Measurements from ENCODE around the gene MLYCD. TPM values are rescaled to one million over a fixed set of nuclear protein-coding genes. Genes with fewer than 3 reads are reported as not detected.

The MLYCD gene
- total and polyA plus RNA-seq, 10 of the 15 experiments (the other 5 are each of a cell fraction or from before 2014, with no cell fraction given), result 0.21 to 3.7 (median 1.7) TPM

GRCh38 chr16:83915491-83915890 is 16.6 kb downstream of the MLYCD start:
- DNase-seq (ENCODE audit: low read depth, low spot score), result no peak
- no peaks in the 10 kb centered on the region for H3K9me3 ChIP-seq (replicated peaks; ENCODE audit: control insufficient read depth, insufficient read depth, low read length)
- in situ Hi-C loops (cut with MboI) (no loop called here), intact Hi-C loops (cut with micrococcal nuclease; ENCODE audit: unreplicated experiment) (no loop called here)
- 98% methylated on average over 14 of the region's 14 CpGs for WGBS (ENCODE audit: insufficient coverage, insufficient replicate concordance, low lambda C conversion rate, missing lambda C conversion rate)
- no peak for FAIRE-seq
- H3K27ac ChIP-seq (ENCODE audit: control insufficient read depth, insufficient read depth), result no peak overlapping the region
- H3K9ac ChIP-seq (ENCODE audit: control insufficient read depth, insufficient read depth, low read length), result no peak overlapping the region
- ChIA-PET RAD21 (ENCODE audit: unreplicated experiment) (no interaction called here), SMC1A (ENCODE audit: uncharacterized antibody, unreplicated experiment) (no interaction called here), CTCF (no interaction called here), POLR2A (no interaction called here)
- H3K79me2 ChIP-seq (ENCODE audit: control insufficient read depth, insufficient read depth, low read length), result no peaks in the 10 kb centered on the region
- no peaks in the 10 kb centered on the region for H4K20me1 ChIP-seq (ENCODE audit: control insufficient read depth, insufficient read depth)
- TF ChIP-seq RAD51 (IDR thresholded peaks at IDR 0.05), result no peak
- TF ChIP-seq RCOR1 (conservative IDR thresholded peaks at IDR 0.05; ENCODE audit: low read depth, low read length), result no peak
- TF ChIP-seq, protein P1, sequence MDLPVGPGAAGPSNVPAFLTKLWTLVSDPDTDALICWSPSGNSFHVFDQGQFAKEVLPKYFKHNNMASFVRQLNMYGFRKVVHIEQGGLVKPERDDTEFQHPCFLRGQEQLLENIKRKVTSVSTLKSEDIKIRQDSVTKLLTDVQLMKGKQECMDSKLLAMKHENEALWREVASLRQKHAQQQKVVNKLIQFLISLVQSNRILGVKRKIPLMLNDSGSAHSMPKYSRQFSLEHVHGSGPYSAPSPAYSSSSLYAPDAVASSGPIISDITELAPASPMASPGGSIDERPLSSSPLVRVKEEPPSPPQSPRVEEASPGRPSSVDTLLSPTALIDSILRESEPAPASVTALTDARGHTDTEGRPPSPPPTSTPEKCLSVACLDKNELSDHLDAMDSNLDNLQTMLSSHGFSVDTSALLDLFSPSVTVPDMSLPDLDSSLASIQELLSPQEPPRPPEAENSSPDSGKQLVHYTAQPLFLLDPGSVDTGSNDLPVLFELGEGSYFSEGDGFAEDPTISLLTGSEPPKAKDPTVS (IDR thresholded peaks at IDR 0.05; ENCODE audit: low read depth, low read length), result no peak
- peaks cover 3 to 27% of the 10 kb centered on the region in 2 experiments; a peak in 2 of 4 replicates for H3K36me3 ChIP-seq (ENCODE audit: control insufficient read depth in 2 of 2, insufficient read depth in 2 of 2, low read length in 1 of 2)
- no peak overlapping the region for H3K4me3 ChIP-seq
- H3K4me1 ChIP-seq (ENCODE audit: control insufficient read depth, insufficient read depth, low read length), result no peaks in the 10 kb centered on the region
- no peaks in the 10 kb centered on the region for H3K27me3 ChIP-seq (replicated peaks in 1 of 2; ENCODE audit: control insufficient read depth in 2 of 2, insufficient read depth in 2 of 2, low read length in 1 of 2)
- H2AFZ ChIP-seq (ENCODE audit: control insufficient read depth, low read depth, low read length), result no peak overlapping the region
- no peak overlapping the region for H3K4me2 ChIP-seq (ENCODE audit: control insufficient read depth, insufficient read depth)
- BruUV-seq (replicated peaks), result no TSS peak
- no peak for ATAC-seq

- Histone ChIP-seq H3K36me3 (ENCODE audit: control insufficient read depth in 2 of 2, insufficient read depth in 2 of 2, low read length in 1 of 2) (peaks cover 3 to 22% of the 10 kb centered on the region in 2 experiments; a peak in 2 of 4 replicates), H3K4me3 (no peak overlapping the region), H3K27me3 (replicated peaks in 1 of 2; ENCODE audit: control insufficient read depth in 2 of 2, insufficient read depth in 2 of 2, low read length in 1 of 2) (no peaks in the 10 kb centered on the region), H3K4me2 (ENCODE audit: control insufficient read depth, insufficient read depth) (no peak overlapping the region), H3K9ac (ENCODE audit: control insufficient read depth, insufficient read depth, low read length) (no peak overlapping the region), H3K4me1 (ENCODE audit: control insufficient read depth, insufficient read depth, low read length) (no peaks in the 10 kb centered on the region), H3K9me3 (replicated peaks; ENCODE audit: control insufficient read depth, insufficient read depth, low read length) (no peaks in the 10 kb centered on the region), H3K79me2 (ENCODE audit: control insufficient read depth, insufficient read depth, low read length) (no peaks in the 10 kb centered on the region), H3K27ac (ENCODE audit: control insufficient read depth, insufficient read depth) (no peak overlapping the region), H2AFZ (ENCODE audit: control insufficient read depth, low read depth, low read length) (no peak overlapping the region), H4K20me1 (ENCODE audit: control insufficient read depth, insufficient read depth) (no peaks in the 10 kb centered on the region)
- SMC1A ChIA-PET (ENCODE audit: uncharacterized antibody, unreplicated experiment), result no interaction called here
- ATAC-seq (no peak), FAIRE-seq (no peak), DNase-seq (ENCODE audit: low read depth, low spot score) (no peak)
- POLR2A ChIA-PET, result no interaction called here
- 96% methylated on average over 46 of the region's 51 CpGs for WGBS (ENCODE audit: insufficient coverage, insufficient replicate concordance, low lambda C conversion rate, missing lambda C conversion rate)
- RAD21 ChIA-PET (ENCODE audit: unreplicated experiment), result no interaction called here
- CTCF ChIA-PET, result no interaction called here
- intact Hi-C loops (cut with micrococcal nuclease; ENCODE audit: unreplicated experiment), result no loop called here
- in situ Hi-C loops (cut with MboI), result no loop called here
- BruUV-seq (replicated peaks), result no TSS peak
- TF ChIP-seq ASH2L (IDR thresholded peaks at IDR 0.05; ENCODE audit: borderline replicate concordance, low read depth) (no peak), NFIC (IDR thresholded peaks at IDR 0.05; ENCODE audit: low read depth, low read length) (no peak), BHLHE40 (IDR thresholded peaks at IDR 0.05; ENCODE audit: borderline replicate concordance in 1 of 2, low read depth in 2 of 2, low read length in 1 of 2) (no peak), POLR2AphosphoS2 (IDR thresholded peaks at IDR 0.05; ENCODE audit: low read depth, low read length) (no peak)
- TF ChIP-seq, protein P2, sequence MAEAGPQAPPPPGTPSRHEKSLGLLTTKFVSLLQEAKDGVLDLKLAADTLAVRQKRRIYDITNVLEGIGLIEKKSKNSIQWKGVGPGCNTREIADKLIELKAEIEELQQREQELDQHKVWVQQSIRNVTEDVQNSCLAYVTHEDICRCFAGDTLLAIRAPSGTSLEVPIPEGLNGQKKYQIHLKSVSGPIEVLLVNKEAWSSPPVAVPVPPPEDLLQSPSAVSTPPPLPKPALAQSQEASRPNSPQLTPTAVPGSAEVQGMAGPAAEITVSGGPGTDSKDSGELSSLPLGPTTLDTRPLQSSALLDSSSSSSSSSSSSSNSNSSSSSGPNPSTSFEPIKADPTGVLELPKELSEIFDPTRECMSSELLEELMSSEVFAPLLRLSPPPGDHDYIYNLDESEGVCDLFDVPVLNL (IDR thresholded peaks at IDR 0.05; ENCODE audit: low read depth, low read length), result no peak
- TF ChIP-seq, protein P3, sequence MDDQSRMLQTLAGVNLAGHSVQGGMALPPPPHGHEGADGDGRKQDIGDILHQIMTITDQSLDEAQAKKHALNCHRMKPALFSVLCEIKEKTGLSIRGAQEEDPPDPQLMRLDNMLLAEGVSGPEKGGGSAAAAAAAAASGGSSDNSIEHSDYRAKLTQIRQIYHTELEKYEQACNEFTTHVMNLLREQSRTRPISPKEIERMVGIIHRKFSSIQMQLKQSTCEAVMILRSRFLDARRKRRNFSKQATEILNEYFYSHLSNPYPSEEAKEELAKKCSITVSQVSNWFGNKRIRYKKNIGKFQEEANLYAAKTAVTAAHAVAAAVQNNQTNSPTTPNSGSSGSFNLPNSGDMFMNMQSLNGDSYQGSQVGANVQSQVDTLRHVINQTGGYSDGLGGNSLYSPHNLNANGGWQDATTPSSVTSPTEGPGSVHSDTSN (IDR thresholded peaks at IDR 0.05; ENCODE audit: insufficient replicate concordance, low read depth, low read length), result peak; percentile 3
- TF ChIP-seq, protein P4, sequence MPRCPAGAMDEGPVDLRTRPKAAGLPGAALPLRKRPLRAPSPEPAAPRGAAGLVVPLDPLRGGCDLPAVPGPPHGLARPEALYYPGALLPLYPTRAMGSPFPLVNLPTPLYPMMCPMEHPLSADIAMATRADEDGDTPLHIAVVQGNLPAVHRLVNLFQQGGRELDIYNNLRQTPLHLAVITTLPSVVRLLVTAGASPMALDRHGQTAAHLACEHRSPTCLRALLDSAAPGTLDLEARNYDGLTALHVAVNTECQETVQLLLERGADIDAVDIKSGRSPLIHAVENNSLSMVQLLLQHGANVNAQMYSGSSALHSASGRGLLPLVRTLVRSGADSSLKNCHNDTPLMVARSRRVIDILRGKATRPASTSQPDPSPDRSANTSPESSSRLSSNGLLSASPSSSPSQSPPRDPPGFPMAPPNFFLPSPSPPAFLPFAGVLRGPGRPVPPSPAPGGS (IDR thresholded peaks at IDR 0.05; ENCODE audit: borderline replicate concordance, insufficient read depth, low read depth, low read length, poor library complexity, severe bottlenecking), result peak; percentile 60
These were observed 18.5 kb downstream of the MLYCD start for GRCh38 chr16:83917152-83918120.

Data from GM12878 (cell line).